Right atrium auricular region (tissue), 2 donors: Measurements from ENCODE around the gene YIPF4. TPM values are rescaled to one million over a fixed set of nuclear protein-coding genes. Genes with fewer than 3 reads are reported as not detected.
A peak's percentile ranks its signal among the peaks of the same experiment; 100 is the strongest.
"Not testable (repeated sequence)": the region's sequence is repeated elsewhere in the genome, so short reads cannot be mapped to it uniquely, and the experiment has no call there.

Experiments used
- DNase-seq: peaks from one replicate; pipeline ENCODE4 v3.0.0-alpha.2; 2019; ENCODE audit warnings: low spot score
- H3K27ac ChIP-seq, 2 donors: fragments of 200-600 bp; sonication (generic); 1 replicate in 1 of 2; 2 replicates in 1 of 2; pipeline ENCODE4 v1.5.1; 2016 to 2019
- H3K27me3 ChIP-seq, 2 donors: fragments of 200-600 bp; sonication (generic); one replicate each; pipeline versions ENCODE4 v1.5.1 to v1.6.0; 2017 to 2019
- H3K36me3 ChIP-seq: fragments of 200-600 bp; sonication (generic); one replicate; pipeline ENCODE4 v1.5.1; 2016
- H3K4me1 ChIP-seq, 2 donors: fragments of 200-600 bp; sonication (generic); one replicate each; pipeline versions ENCODE4 v1.5.1 to v1.6.0; 2017 to 2019
- H3K4me3 ChIP-seq, 2 donors: fragments of 200-600 bp; sonication (generic); 1 replicate in 1 of 2; 2 replicates in 1 of 2; pipeline ENCODE4 v1.5.1; 2017 to 2019; ENCODE audit warnings: mild to moderate bottlenecking in 1 of 2, moderate library complexity in 1 of 2
- H3K9me3 ChIP-seq, 2 donors: fragments of 200-600 bp; sonication (generic); one replicate each; pipeline ENCODE4 v1.5.1; 2019
- total RNA-seq, 2 donors: library from RNA; depleted of rRNA; stranded (reverse); fragments of >200 nt; gene quantifications; one replicate each; pipeline ENCODE4 v1.1.0, GENCODE V29; 2016
- TF ChIP-seq, protein P1 (sequence below), 2 donors: fragments of 200-600 bp; sonication (generic); IDR thresholded peaks; one replicate each; pipeline ENCODE4 v1.5.1; 2019; ENCODE audit warnings: antibody characterized with exemption in 2 of 2

YIPF4 gene
- total RNA-seq, 2 donors from 2014 or later: 16.0 to 17.8 TPM

DNA sequence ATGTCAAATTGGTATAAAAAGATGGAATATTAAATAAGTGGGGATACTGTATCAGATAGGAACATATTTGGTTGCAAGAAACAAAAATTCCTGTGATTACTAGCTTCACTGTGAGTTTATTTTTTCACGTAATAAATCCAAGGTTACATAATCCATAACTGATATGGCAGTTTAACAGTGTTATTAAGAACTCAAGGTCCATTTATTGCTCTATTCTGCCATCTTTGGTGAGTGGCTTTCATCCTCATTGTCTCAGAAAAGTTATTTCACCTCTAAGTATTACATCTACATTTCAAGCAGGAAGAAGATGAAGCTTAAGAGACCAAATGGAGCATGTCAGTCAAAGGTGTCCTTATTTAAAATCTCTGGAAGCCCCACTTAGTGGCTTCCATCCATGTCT lies 37.2 kb downstream of the YIPF4 start:
- no peaks in the 10 kb centered on the region for H3K4me1 ChIP-seq
- H3K27me3 ChIP-seq: no peaks in the 10 kb centered on the region
- H3K36me3 ChIP-seq: peaks cover 8% of the 10 kb centered on the region
- H3K27ac ChIP-seq: no peak overlapping the region
- H3K4me3 ChIP-seq: no peak overlapping the region
- no peaks in the 10 kb centered on the region for H3K9me3 ChIP-seq
- DNase-seq: no peak
- TF ChIP-seq, protein P1, sequence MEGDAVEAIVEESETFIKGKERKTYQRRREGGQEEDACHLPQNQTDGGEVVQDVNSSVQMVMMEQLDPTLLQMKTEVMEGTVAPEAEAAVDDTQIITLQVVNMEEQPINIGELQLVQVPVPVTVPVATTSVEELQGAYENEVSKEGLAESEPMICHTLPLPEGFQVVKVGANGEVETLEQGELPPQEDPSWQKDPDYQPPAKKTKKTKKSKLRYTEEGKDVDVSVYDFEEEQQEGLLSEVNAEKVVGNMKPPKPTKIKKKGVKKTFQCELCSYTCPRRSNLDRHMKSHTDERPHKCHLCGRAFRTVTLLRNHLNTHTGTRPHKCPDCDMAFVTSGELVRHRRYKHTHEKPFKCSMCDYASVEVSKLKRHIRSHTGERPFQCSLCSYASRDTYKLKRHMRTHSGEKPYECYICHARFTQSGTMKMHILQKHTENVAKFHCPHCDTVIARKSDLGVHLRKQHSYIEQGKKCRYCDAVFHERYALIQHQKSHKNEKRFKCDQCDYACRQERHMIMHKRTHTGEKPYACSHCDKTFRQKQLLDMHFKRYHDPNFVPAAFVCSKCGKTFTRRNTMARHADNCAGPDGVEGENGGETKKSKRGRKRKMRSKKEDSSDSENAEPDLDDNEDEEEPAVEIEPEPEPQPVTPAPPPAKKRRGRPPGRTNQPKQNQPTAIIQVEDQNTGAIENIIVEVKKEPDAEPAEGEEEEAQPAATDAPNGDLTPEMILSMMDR (IDR thresholded peaks at IDR 0.05): no peak

DNA sequence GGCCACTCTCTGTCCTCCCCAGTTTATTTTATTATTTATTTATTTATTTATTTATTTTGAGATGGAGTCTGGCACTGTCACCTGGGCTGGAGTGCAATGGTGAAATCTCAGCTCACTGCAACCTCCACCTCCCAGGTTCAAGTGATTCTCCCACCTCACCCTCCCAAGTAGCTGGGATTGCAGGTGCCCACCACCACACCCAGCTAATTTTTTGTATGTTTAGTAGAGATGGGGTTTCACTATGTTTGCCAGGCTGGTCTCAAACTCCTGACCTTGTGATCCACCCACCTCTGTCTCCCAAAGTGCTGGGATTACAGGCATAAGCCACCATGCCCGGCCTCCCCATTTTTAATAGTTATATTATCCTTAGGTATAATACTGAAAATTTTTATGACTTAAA lies 51.0 kb downstream of the YIPF4 start:
- H3K4me3 ChIP-seq, H3K4me1 ChIP-seq, H3K36me3 ChIP-seq, H3K27me3 ChIP-seq, H3K27ac ChIP-seq, DNase-seq, H3K9me3 ChIP-seq: not testable (repeated sequence)

DNA sequence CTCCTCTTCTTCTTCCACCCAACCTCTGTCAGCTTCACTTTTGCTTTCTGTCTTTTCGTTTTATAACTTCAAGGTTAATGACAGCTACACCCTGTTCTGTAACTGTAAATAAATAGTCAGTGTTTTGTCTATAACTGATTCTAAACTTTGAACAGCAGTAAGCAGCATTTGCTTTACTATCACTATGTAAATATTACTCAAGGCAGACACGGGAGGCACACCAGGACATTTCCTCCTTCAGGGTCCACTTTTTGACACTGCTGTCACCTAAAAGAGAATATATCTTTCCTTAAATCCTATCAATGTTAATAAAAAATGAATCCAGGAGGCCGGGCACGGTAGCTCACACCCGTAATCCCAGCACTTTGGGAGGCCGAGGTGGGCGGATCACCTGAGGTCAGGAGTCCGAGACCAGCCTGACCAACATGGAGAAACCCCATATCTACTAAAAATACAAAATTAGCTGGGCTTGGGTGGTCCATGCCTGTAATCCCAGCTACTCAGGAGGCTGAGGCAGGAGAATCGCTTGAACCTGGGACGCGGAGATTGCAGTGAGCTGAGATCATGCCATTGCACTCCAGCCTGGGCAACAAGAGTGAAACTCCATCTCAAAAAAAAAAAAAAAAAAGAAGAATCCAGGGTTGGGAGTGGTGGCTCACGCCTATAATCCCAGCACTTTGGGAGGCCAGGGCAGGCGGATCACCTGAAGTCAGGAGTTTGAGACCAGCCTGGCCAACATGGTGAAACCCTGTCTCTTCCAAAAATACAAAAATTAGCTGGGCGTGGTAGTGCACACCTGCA lies 51.7 kb downstream of the YIPF4 start:
- not testable (repeated sequence) for DNase-seq, H3K9me3 ChIP-seq, H3K4me1 ChIP-seq, H3K27me3 ChIP-seq, H3K27ac ChIP-seq, H3K4me3 ChIP-seq, H3K36me3 ChIP-seq

DNA sequence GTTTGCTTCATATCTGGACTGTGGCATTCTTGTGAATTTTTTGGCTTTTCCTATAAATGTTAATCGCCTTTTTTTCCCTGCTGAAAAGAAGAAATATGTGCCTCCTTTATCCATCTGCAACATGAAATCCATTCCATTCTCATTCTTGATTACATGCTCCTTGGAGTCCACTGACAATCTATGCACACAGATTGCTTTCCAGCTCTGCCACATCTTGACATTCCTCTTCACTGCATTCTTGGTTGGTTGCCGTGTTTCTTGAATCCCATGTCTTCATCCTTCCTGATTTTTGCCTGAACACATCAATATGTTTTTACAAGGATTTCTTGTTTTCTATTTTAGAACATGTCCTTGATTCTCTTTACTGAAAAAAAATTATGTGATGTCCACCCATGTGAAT lies 52.4 kb downstream of the YIPF4 start:
- Histone ChIP-seq H3K4me3 (no peak overlapping the region), H3K36me3 (no peaks in the 10 kb centered on the region), H3K9me3 (no peaks in the 10 kb centered on the region), H3K4me1 (no peaks in the 10 kb centered on the region), H3K27me3 (no peaks in the 10 kb centered on the region), H3K27ac (no peak overlapping the region)
- TF ChIP-seq, protein P1 (IDR thresholded peaks at IDR 0.05): no peak
- no peak for DNase-seq

DNA sequence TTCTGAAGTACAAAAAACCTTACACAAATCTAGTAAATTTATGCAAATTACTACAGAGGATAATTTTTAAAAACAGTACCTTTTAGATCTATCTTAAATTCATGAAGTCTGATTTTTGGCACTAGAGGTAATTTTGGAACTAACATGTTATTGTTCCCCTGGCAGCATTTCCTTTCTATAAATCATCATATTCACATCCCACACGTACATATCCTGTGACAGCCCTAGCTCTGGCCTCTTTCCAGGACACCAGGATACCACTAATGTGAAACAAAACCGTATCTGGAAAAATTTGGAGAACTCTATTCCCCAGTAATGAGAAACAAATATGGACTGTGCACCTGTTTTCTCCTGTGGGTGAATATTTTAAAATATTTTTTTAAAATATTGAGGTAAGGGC lies 65.1 kb downstream of the YIPF4 start:
- H3K27ac ChIP-seq: no peak overlapping the region
- no peaks in the 10 kb centered on the region for H3K36me3 ChIP-seq
- no peak overlapping the region for H3K4me3 ChIP-seq
- TF ChIP-seq, protein P1 (IDR thresholded peaks at IDR 0.05): no peak
- H3K27me3 ChIP-seq: no peaks in the 10 kb centered on the region
- no peaks in the 10 kb centered on the region for H3K4me1 ChIP-seq
- DNase-seq: peak; percentile 13
- H3K9me3 ChIP-seq: no peaks in the 10 kb centered on the region

DNA sequence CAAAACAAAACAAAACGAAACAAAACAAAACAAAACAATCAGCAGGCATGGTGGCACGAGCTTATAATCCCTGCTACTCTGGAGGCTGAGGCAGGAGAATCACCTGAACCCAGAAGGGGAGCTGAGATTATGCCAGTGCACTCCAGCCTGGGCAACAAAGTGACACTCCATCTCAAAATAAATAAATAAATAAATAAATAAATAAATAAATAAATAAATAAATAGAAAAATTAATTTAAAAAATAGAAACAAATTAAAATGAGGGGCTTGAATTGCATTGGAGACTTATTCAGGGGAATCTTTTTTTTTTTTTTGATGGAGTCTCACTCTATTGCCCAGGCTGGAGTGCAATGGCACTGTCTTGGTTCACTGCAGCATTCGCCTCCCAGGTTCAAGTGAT lies 73.1 kb downstream of the YIPF4 start:
- not testable (repeated sequence) for DNase-seq, H3K27ac ChIP-seq, H3K4me3 ChIP-seq, H3K36me3 ChIP-seq, H3K4me1 ChIP-seq, H3K27me3 ChIP-seq, H3K9me3 ChIP-seq

DNA sequence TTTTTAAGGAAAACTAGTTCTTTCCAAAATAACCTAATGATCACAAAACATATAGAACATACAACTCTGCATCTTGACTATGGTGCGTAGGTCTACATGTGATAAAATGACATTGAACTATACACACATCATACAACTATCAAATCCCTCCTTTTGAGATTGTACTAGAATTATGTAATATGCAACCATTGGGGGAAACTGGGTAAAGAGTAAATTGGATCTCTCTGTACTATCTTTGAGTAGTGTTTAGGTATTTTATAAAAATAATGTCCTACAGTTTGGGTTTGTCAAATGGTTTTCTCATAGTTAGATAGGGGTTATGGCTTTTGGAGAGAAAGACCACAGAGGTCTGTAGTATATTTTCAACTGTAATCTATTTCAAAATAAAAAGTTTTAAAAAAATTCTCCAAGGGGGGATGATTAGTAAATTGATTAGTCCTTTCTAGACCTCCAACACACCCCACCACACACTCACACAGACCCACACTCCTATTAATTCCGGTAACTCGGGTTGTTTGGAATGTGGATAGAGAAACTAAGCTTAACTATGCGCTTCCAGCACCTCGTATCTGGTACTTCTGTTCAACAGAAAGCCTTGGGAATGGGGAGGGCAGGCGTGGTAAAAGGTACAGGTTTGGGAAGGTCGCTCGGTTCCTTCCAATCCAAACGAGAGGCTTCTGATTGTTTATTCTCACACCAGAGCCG lies 78.4 kb downstream of the YIPF4 start:
- H3K27ac ChIP-seq: peak overlapping the region; percentile 95 to 99
- no peak for DNase-seq
- no peaks in the 10 kb centered on the region for H3K36me3 ChIP-seq
- no peaks in the 10 kb centered on the region for H3K27me3 ChIP-seq
- peaks cover 0 to 29% of the 10 kb centered on the region in 2 donors for H3K4me1 ChIP-seq
- H3K9me3 ChIP-seq: no peaks in the 10 kb centered on the region
- peak overlapping the region; percentile 86 to 93 for H3K4me3 ChIP-seq
- TF ChIP-seq, protein P1 (IDR thresholded peaks at IDR 0.05): no peak
